GM12801 (cell line): ENCODE data around the gene HOXA11.

Experiments used
- CTCF ChIP-seq: IDR thresholded peaks from one replicate; pipeline ENCODE4 v1.5.1; 2011; ENCODE audit warnings: control low read depth; ENCODE audit not compliant: insufficient read length; ENCODE audit errors: extremely low read depth

Gene HOXA11

DNA sequence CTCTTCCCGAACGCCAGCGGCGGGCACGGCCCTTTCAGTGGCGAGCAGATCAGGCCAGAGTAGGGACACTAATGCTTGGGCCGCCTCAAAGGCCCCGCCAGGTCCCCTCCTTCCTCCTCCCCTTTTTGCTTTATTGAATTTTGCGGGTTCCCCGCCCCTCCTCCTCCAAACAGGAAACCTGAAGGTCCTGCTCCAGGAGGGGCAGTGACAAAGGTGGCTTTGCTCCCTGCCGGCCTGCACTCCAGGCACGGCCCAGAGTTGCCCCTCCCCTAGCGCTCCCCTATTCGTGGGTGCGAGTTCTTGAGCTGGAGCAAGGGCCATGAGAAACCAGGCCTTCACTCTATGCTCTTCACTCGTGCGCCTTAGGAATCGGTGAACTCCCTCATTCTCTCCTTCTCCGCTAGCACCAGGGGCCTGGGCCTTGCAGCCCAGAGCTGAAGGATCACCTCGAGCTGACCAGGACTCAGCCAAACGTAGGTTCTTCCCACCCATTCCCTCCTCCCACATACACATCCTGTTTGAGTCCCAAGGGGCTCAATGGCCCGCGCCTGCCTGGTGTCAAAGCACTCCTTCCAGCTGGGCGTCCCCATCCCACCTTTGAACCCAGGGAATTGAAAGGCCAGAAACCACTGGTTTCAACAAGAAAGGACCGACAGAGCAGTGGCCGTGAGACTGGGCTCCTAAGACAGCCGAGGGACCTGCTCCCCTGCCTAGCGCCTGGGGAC, 36.8 kb downstream of the HOXA11 start:
- no peak for TF ChIP-seq CTCF

DNA sequence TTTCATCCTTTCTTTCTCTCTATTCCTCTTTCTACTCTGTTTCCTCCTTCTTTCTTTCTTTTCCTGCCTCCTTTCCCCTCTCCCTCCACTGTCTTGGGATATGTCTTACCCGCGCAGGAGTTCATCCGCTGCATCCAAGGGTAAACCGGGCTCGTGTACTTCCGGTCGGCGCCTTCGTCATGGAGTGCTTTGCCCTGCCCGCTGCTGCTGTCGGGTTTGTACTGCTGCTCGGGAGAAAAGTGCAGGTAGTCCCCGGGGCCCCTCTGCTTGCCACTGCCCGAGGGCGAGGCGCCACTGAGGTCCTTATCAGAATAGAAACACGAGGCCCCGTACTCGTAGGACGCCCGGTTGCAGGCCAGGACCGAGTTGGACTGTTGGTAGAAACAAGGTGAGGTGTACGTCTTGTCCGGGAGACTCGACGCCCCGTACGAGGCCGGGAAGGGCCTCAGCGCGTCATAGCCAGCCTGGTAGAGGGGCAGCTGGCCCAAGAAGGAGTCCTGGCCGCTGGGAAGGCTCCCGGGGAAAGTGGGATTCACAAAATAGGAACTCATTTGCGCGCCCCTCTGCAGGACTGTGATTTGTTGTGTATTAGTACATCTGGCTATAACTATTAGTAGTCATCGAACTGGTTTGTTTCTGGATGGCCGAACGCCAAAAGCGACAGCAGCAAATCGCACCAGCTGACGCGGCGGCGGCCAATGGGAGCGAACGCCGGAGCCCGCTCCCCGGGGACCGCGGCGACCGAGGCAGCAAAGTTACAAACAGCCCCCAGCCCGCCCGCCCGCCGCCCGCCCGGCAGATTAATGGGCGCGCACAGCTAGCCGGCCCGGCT, 37.6 kb downstream of the HOXA11 start, which contains the start of gene HOXA6:
HOXA6 (minus strand) TSS at position 576 of the 832 bp plus-strand sequence; CDS start at position 551, 25 bp downstream.
- TF ChIP-seq CTCF = no peak

GRCh38 chr7:27146491-27147198, 38.4 kb downstream of the HOXA11 start:
- no peak for TF ChIP-seq CTCF

- no peak for TF ChIP-seq CTCF
These were observed 39.1 kb downstream of the HOXA11 start for GRCh38 chr7:27145914-27146412.

- no peak for TF ChIP-seq CTCF
These were observed 39.7 kb downstream of the HOXA11 start for GRCh38 chr7:27145165-27145913.

- TF ChIP-seq CTCF = no peak
These were observed 40.3 kb downstream of the HOXA11 start for GRCh38 chr7:27144781-27145164.
